ENCODE results near the gene LRFN2.

The LRFN2 gene

GRCh38 chr6:40378725-40379074 lies 208.5 kb downstream of the LRFN2 start:
- Mint-ChIP-seq H3K4me3 (no peak overlapping the region), H3K4me1 (ENCODE audit: low read depth) (no peaks in the 10 kb centered on the region), H3K27ac (no peak overlapping the region), H3K36me3 (ENCODE audit: low read depth) (no peaks in the 10 kb centered on the region), H3K9me3 (no peaks in the 10 kb centered on the region), H3K27me3 (no peaks in the 10 kb centered on the region)

GRCh38 chr6:40378071-40378724 lies 209.0 kb downstream of the LRFN2 start:
- Mint-ChIP-seq H3K4me1 (ENCODE audit: low read depth) (no peaks in the 10 kb centered on the region), H3K27ac (no peak overlapping the region), H3K27me3 (no peaks in the 10 kb centered on the region), H3K36me3 (ENCODE audit: low read depth) (no peaks in the 10 kb centered on the region), H3K4me3 (no peak overlapping the region), H3K9me3 (no peaks in the 10 kb centered on the region)

- Mint-ChIP-seq H3K4me1 (ENCODE audit: low read depth) (no peaks in the 10 kb centered on the region), H3K36me3 (ENCODE audit: low read depth) (no peaks in the 10 kb centered on the region), H3K27me3 (no peaks in the 10 kb centered on the region), H3K4me3 (no peak overlapping the region), H3K9me3 (no peaks in the 10 kb centered on the region), H3K27ac (no peak overlapping the region)
Measured at GRCh38 chr6:40377173-40377806, 209.9 kb downstream of the LRFN2 start.

- H3K36me3 Mint-ChIP-seq (ENCODE audit: low read depth), result no peaks in the 10 kb centered on the region
- H3K27me3 Mint-ChIP-seq, result no peaks in the 10 kb centered on the region
- H3K4me3 Mint-ChIP-seq, result no peak overlapping the region
- no peaks in the 10 kb centered on the region for H3K9me3 Mint-ChIP-seq
- H3K4me1 Mint-ChIP-seq (ENCODE audit: low read depth), result no peaks in the 10 kb centered on the region
- H3K27ac Mint-ChIP-seq, result no peak overlapping the region
Measured at GRCh38 chr6:40376113-40376650, 211.0 kb downstream of the LRFN2 start.

DNA sequence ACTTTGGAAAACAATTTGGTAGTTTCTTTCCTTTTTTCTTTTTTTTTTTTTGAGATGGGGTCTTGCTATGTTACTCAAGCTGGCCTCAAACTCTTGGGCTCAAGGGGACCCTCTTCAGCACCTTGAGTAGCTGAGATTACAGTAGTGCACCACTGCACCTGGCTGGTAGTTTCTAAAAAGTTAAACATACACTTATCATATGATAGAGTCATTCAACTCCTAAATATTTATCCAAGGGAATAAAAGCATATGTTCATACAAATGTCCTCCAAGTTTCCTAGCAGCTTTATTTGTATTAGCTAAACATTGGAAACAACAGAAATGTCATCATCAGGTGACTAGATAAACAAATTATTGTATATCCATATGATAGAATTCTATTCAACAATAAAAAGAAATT lies 213.9 kb downstream of the LRFN2 start:
- Mint-ChIP-seq H3K27ac (no peak overlapping the region), H3K4me1 (ENCODE audit: low read depth) (peaks cover 10% of the 10 kb centered on the region), H3K4me3 (no peak overlapping the region), H3K27me3 (no peaks in the 10 kb centered on the region), H3K36me3 (ENCODE audit: low read depth) (no peaks in the 10 kb centered on the region), H3K9me3 (no peaks in the 10 kb centered on the region)

GRCh38 chr6:40371621-40372020 lies 215.5 kb downstream of the LRFN2 start:
- Mint-ChIP-seq H3K36me3 (ENCODE audit: low read depth) (no peaks in the 10 kb centered on the region), H3K4me1 (ENCODE audit: low read depth) (peaks cover 10% of the 10 kb centered on the region), H3K9me3 (peaks cover 7% of the 10 kb centered on the region), H3K27me3 (no peaks in the 10 kb centered on the region), H3K27ac (no peak overlapping the region), H3K4me3 (no peak overlapping the region)

DNA sequence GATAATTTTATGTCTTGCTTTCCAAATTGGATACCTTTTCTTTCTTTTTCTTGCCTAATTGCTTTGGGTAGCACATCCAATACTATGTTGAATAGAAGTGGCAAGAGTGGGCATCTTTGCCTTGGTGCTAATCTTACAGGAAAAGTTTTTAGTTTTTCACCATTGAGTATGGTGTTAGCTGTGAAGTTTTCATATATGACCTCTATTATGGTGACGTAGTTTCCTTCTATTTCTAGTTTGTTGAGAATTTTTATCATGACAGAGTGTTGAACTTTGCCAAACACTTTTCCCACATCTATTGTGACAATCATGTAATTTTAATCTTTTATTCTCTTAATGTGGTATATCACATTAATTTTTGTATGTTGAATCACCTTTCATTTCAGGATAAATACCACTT lies 216.1 kb downstream of the LRFN2 start:
- peaks cover 10% of the 10 kb centered on the region for H3K4me1 Mint-ChIP-seq (ENCODE audit: low read depth)
- no peaks in the 10 kb centered on the region for H3K27me3 Mint-ChIP-seq
- H3K4me3 Mint-ChIP-seq, result no peak overlapping the region
- H3K36me3 Mint-ChIP-seq (ENCODE audit: low read depth), result no peaks in the 10 kb centered on the region
- peaks cover 7% of the 10 kb centered on the region for H3K9me3 Mint-ChIP-seq
- no peak overlapping the region for H3K27ac Mint-ChIP-seq

DNA sequence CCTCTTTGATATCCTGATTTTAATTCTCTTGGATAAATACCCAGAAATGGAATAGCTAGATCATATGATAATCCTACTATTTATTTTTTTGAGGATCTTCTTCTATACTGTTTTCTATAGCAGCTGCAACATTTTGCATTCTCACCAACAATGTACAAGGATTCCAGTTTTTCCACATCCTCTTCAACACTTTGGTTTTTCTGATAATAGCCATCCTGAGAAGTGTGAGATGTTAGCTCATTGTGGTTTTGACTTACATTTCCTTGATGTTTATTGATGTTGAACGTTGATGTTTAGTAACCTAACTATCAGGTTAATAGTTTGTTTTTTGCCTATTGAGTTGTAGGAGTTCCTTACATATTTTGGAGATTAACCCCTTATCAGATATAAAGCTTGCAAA lies 217.3 kb downstream of the LRFN2 start:
- Mint-ChIP-seq H3K36me3 (ENCODE audit: low read depth) (no peaks in the 10 kb centered on the region), H3K9me3 (peaks cover 11% of the 10 kb centered on the region), H3K4me1 (ENCODE audit: low read depth) (peaks cover 10% of the 10 kb centered on the region), H3K27ac (no peak overlapping the region), H3K27me3 (no peaks in the 10 kb centered on the region), H3K4me3 (no peak overlapping the region)

GRCh38 chr6:40369042-40369441 lies 218.1 kb downstream of the LRFN2 start:
- H3K4me3 Mint-ChIP-seq, result no peak overlapping the region
- no peak overlapping the region for H3K27ac Mint-ChIP-seq
- peaks cover 2% of the 10 kb centered on the region for H3K27me3 Mint-ChIP-seq
- peaks cover 10% of the 10 kb centered on the region for H3K4me1 Mint-ChIP-seq (ENCODE audit: low read depth)
- peaks cover 12% of the 10 kb centered on the region for H3K9me3 Mint-ChIP-seq
- no peaks in the 10 kb centered on the region for H3K36me3 Mint-ChIP-seq (ENCODE audit: low read depth)

GRCh38 chr6:40362859-40363258 lies 224.3 kb downstream of the LRFN2 start:
- Mint-ChIP-seq H3K9me3 (peaks cover 10% of the 10 kb centered on the region), H3K27me3 (peaks cover 34% of the 10 kb centered on the region), H3K36me3 (ENCODE audit: low read depth) (no peaks in the 10 kb centered on the region), H3K27ac (no peak overlapping the region), H3K4me3 (no peak overlapping the region), H3K4me1 (ENCODE audit: low read depth) (no peaks in the 10 kb centered on the region)

GRCh38 chr6:40359808-40360207 lies 227.4 kb downstream of the LRFN2 start:
- peaks cover 34% of the 10 kb centered on the region for H3K27me3 Mint-ChIP-seq

GRCh38 chr6:40358473-40359460 lies 228.4 kb downstream of the LRFN2 start:
- no peak overlapping the region for H3K27ac Mint-ChIP-seq
- H3K9me3 Mint-ChIP-seq, result no peaks in the 10 kb centered on the region
- H3K4me3 Mint-ChIP-seq, result no peak overlapping the region
- H3K27me3 Mint-ChIP-seq, result peaks cover 29% of the 10 kb centered on the region
- H3K4me1 Mint-ChIP-seq (ENCODE audit: low read depth), result peaks cover 6% of the 10 kb centered on the region
- no peaks in the 10 kb centered on the region for H3K36me3 Mint-ChIP-seq (ENCODE audit: low read depth)

More at GRCh38 chr6:40359808-40360207, 227.4 kb downstream of the LRFN2 start:
- H3K9me3 Mint-ChIP-seq, result peaks cover under 1% of the 10 kb centered on the region
- no peak overlapping the region for H3K4me3 Mint-ChIP-seq
- H3K27ac Mint-ChIP-seq, result no peak overlapping the region
- no peaks in the 10 kb centered on the region for H3K36me3 Mint-ChIP-seq (ENCODE audit: low read depth)
- peaks cover 6% of the 10 kb centered on the region for H3K4me1 Mint-ChIP-seq (ENCODE audit: low read depth)

DNA sequence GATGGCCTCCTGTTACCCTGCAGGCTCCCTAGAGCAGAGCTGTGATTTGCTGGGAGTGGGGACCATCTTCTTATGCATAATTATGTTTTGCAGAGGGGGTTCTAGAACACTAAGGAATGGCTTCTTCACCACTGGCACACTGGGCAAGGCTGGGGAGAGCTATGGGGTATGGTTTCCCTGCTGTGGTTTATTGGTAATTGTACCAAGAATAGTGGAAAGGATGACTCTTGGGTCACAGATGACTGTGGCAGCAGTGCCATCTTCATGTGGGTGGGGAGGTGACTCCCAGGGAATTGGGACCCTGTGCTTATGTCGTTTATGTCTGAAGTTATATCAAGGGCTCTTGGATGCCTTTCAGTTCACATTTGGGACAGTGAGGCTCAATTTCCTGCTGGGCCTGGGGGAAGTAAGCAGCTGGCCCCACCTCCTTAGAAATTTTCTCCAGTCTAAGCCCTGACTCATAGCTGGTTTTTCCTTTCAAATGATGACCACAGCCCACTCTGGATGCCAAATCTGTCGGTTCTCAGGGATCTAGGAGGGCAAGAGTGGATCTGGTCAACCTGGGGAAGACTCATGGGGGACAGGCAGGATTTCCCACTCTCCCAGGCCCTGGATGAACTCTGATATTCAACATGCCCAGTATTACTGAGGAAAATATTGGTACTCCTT lies 230.8 kb downstream of the LRFN2 start:
- H3K36me3 Mint-ChIP-seq (ENCODE audit: low read depth), result no peaks in the 10 kb centered on the region
- no peak overlapping the region for H3K4me3 Mint-ChIP-seq
- peaks cover 6% of the 10 kb centered on the region for H3K4me1 Mint-ChIP-seq (ENCODE audit: low read depth)
- no peaks in the 10 kb centered on the region for H3K9me3 Mint-ChIP-seq
- H3K27ac Mint-ChIP-seq, result no peak overlapping the region
- H3K27me3 Mint-ChIP-seq, result peaks cover 15% of the 10 kb centered on the region

GRCh38 chr6:40355532-40355931 lies 231.6 kb downstream of the LRFN2 start:
- no peaks in the 10 kb centered on the region for H3K9me3 Mint-ChIP-seq
- H3K27me3 Mint-ChIP-seq, result peaks cover 11% of the 10 kb centered on the region
- H3K27ac Mint-ChIP-seq, result no peak overlapping the region

More at GRCh38 chr6:40355532-40355931, 231.6 kb downstream of the LRFN2 start:
- Mint-ChIP-seq H3K36me3 (ENCODE audit: low read depth) (no peaks in the 10 kb centered on the region), H3K4me1 (ENCODE audit: low read depth) (peaks cover 6% of the 10 kb centered on the region), H3K4me3 (no peak overlapping the region)
